ENCODE results near the gene AZIN2.

AZIN2 gene

GRCh38 chr1:33152685-33153432 is 71.9 kb downstream of the AZIN2 start:
- DNase-seq (ENCODE audit: low read depth in 2 of 2) = no peak

GRCh38 chr1:33153650-33154049 is 72.7 kb downstream of the AZIN2 start:
- DNase-seq (ENCODE audit: low read depth in 2 of 2) = no peak

GRCh38 chr1:33155877-33156538 is 75.1 kb downstream of the AZIN2 start:
- DNase-seq (ENCODE audit: low read depth in 2 of 2) = no peak

- DNase-seq (ENCODE audit: low read depth in 2 of 2) = no peak
Measured at GRCh38 chr1:33157131-33157530, 76.2 kb downstream of the AZIN2 start.

GRCh38 chr1:33158366-33158765 is 77.4 kb downstream of the AZIN2 start:
- DNase-seq (ENCODE audit: low read depth in 2 of 2) = no peak

GRCh38 chr1:33159577-33159976 is 78.6 kb downstream of the AZIN2 start:
- DNase-seq (ENCODE audit: low read depth in 2 of 2) = no peak

- no peak for DNase-seq (ENCODE audit: low read depth in 2 of 2)
Measured at GRCh38 chr1:33161061-33161681, 80.2 kb downstream of the AZIN2 start.

GRCh38 chr1:33162141-33162540 is 81.2 kb downstream of the AZIN2 start:
- no peak for DNase-seq (ENCODE audit: low read depth in 2 of 2)

- DNase-seq (ENCODE audit: low read depth in 2 of 2) = no peak
Measured at GRCh38 chr1:33163621-33164519, 82.9 kb downstream of the AZIN2 start.

- DNase-seq (ENCODE audit: low read depth in 2 of 2) = no peak
Measured at GRCh38 chr1:33165209-33165608, 84.3 kb downstream of the AZIN2 start.

GRCh38 chr1:33165809-33166208 is 84.9 kb downstream of the AZIN2 start:
- no peak for DNase-seq (ENCODE audit: low read depth in 2 of 2)

GRCh38 chr1:33167650-33168447 is 86.9 kb downstream of the AZIN2 start:
- no peak for DNase-seq (ENCODE audit: low read depth in 2 of 2)

GRCh38 chr1:33168556-33169289 is 87.8 kb downstream of the AZIN2 start:
- no peak for DNase-seq (ENCODE audit: low read depth in 2 of 2)

- DNase-seq (ENCODE audit: low read depth in 2 of 2) = no peak
Measured at GRCh38 chr1:33169290-33170055, 88.5 kb downstream of the AZIN2 start.
